H1 (cell line): ENCODE data around the gene PRMT2. TPM values are rescaled to one million over a fixed set of nuclear protein-coding genes. Genes with fewer than 3 reads are reported as not detected.

Experiments
- CTCF ChIA-PET: fragments of 300-600 bp; sonication (Branson Sonifier 250); formaldehyde crosslinking; loops from one replicate; lab custom pipeline; 2021; ENCODE audit not compliant: partially characterized antibody; lab: Charles Lee
- POLR2A ChIA-PET: fragments of 300-600 bp; sonication (Branson Sonifier 250); formaldehyde crosslinking; loops from one replicate; lab custom pipeline; 2021; ENCODE audit warnings: inconsistent platforms; ENCODE audit not compliant: partially characterized antibody; lab: Charles Lee
- DNase-seq, 2 experiments: peaks; one replicate each; pipeline versions ENCODE4 v3.0.0 to v3.0.0-alpha.2; 2010 to 2022; ENCODE audit warnings: low spot score in 2 of 2, low read depth in 1 of 2, mixed read lengths in 1 of 2
- FAIRE-seq: peaks from 2 replicates; lab custom pipeline; 2011; peaks lifted over from hg19 to GRCh38; lab: Jason Lieb, UNC
- H2AFZ ChIP-seq: 2 replicates; pipeline ENCODE4 v1.8.1; 2012; ENCODE audit warnings: low read length, inconsistent platforms
- H2AK5ac ChIP-seq: 2 replicates; pipeline ENCODE4 v1.6.1; 2013; ENCODE audit warnings: low read depth, low read length
- H2BK120ac ChIP-seq: replicated peaks from 2 replicates; pipeline ENCODE3; 2013; ENCODE audit warnings: low read depth, low read length, inconsistent platforms
- H2BK12ac ChIP-seq: 2 replicates; pipeline ENCODE4 v1.6.1; 2013; ENCODE audit warnings: low read depth, low read length
- H2BK15ac ChIP-seq: 2 replicates; pipeline ENCODE4 v1.6.1; 2013; ENCODE audit warnings: low read length
- H2BK20ac ChIP-seq: 2 replicates; pipeline ENCODE4 v1.6.1; 2013; ENCODE audit warnings: low read length
- H2BK5ac ChIP-seq: 2 replicates; pipeline ENCODE4 v1.6.1; 2013; ENCODE audit warnings: low read depth, low read length
- H3K14ac ChIP-seq: 2 replicates; pipeline ENCODE4 v1.6.1; 2013; ENCODE audit warnings: inconsistent platforms; ENCODE audit not compliant: insufficient read length
- H3K18ac ChIP-seq: 2 replicates; pipeline ENCODE4 v1.6.1; 2013; ENCODE audit warnings: low read length; ENCODE audit errors: extremely low read depth
- H3K23ac ChIP-seq: 2 replicates; pipeline ENCODE4 v1.6.1; 2013; ENCODE audit warnings: inconsistent platforms; ENCODE audit not compliant: insufficient read length
- H3K23me2 ChIP-seq: 2 replicates; pipeline ENCODE4 v1.6.1; 2013; ENCODE audit warnings: low read depth, low read length
- H3K27ac ChIP-seq: 2 replicates; pipeline ENCODE4 v1.6.1; 2011; ENCODE audit warnings: low read depth, low read length, inconsistent platforms
- H3K27me3 ChIP-seq, 4 experiments: replicated peaks in 1 of 4; 1 replicate in 1 of 4; 2 replicates in 3 of 4; pipeline versions ENCODE4 v1.6.1 to v1.8.1; 2011 to 2013; ENCODE audit warnings: low read length in 3 of 4, mild to moderate bottlenecking in 3 of 4, inconsistent platforms in 2 of 4, mixed read lengths in 2 of 4, moderate library complexity in 1 of 4; ENCODE audit not compliant: control insufficient read depth in 3 of 4, insufficient read depth in 3 of 4; ENCODE audit errors: extremely low read depth in 1 of 4
- H3K36me3 ChIP-seq, 4 experiments: 2 replicates each; pipeline versions ENCODE4 v1.6.1 to v1.8.1; 2011 to 2013; ENCODE audit warnings: mild to moderate bottlenecking in 4 of 4, low read length in 3 of 4, moderate library complexity in 2 of 4, control low read depth in 1 of 4, inconsistent platforms in 1 of 4; ENCODE audit not compliant: insufficient read depth in 4 of 4, control insufficient read depth in 2 of 4
- H3K4ac ChIP-seq: replicated peaks from 2 replicates; pipeline ENCODE3; 2013; ENCODE audit warnings: low read length, low read depth, mixed read lengths, inconsistent platforms; ENCODE audit not compliant: insufficient read length
- H3K4me1 ChIP-seq, 4 experiments: replicated peaks in 1 of 4; 1 replicate in 1 of 4; 2 replicates in 3 of 4; pipeline versions ENCODE4 v1.6.1 to v1.8.1; 2011 to 2013; ENCODE audit warnings: low read length in 3 of 4, inconsistent platforms in 2 of 4, mixed read lengths in 1 of 4; ENCODE audit not compliant: insufficient read depth in 4 of 4, control insufficient read depth in 3 of 4
- H3K4me2 ChIP-seq, 2 experiments: 2 replicates each; pipeline versions ENCODE4 v1.6.1 to v1.8.1; 2011 to 2013; ENCODE audit warnings: low read depth in 2 of 2, low read length in 2 of 2, control low read depth in 1 of 2, inconsistent platforms in 1 of 2, mild to moderate bottlenecking in 1 of 2; ENCODE audit not compliant: insufficient read depth in 1 of 2
- H3K4me3 ChIP-seq, 4 experiments: fragments of 200-600, 300-600 bp in 1 of 4; sonication (generic), shearing (Covaris generic), sonication (Bioruptor Twin) in 1 of 4; 2 replicates each; pipeline versions ENCODE4 v1.5.1 to v1.8.1; 2011 to 2016; ENCODE audit warnings: low read length in 4 of 4, low read depth in 3 of 4, control low read depth in 2 of 4, inconsistent platforms in 2 of 4, mild to moderate bottlenecking in 2 of 4, mixed read lengths in 1 of 4, moderate library complexity in 1 of 4; ENCODE audit not compliant: insufficient read depth in 2 of 4; ENCODE audit errors: extremely low read depth in 1 of 4
- H3K56ac ChIP-seq: replicated peaks from 2 replicates; pipeline ENCODE3; 2013; ENCODE audit warnings: low read depth, mild to moderate bottlenecking, mixed read lengths, low read length, inconsistent platforms; ENCODE audit not compliant: insufficient read length
- H3K79me1 ChIP-seq: 2 replicates; pipeline ENCODE4 v1.6.1; 2013; ENCODE audit warnings: low read depth, low read length, control low read depth
- H3K79me2 ChIP-seq, 2 experiments: 2 replicates each; pipeline versions ENCODE4 v1.6.1 to v1.8.1; 2012 to 2013; ENCODE audit warnings: low read length in 2 of 2, mild to moderate bottlenecking in 2 of 2, inconsistent platforms in 1 of 2; ENCODE audit not compliant: insufficient read depth in 2 of 2, control insufficient read depth in 1 of 2
- H3K9ac ChIP-seq, 4 experiments: replicated peaks in 1 of 4; 1 replicate in 1 of 4; 2 replicates in 3 of 4; pipeline versions ENCODE4 v1.6.1 to v1.8.1; 2011 to 2013; ENCODE audit warnings: low read depth in 3 of 4, low read length in 3 of 4, control low read depth in 2 of 4, mild to moderate bottlenecking in 2 of 4, moderate library complexity in 2 of 4, inconsistent platforms in 1 of 4; ENCODE audit errors: extremely low read depth in 1 of 4
- H3K9me3 ChIP-seq, 2 experiments: 2 replicates each; pipeline versions ENCODE4 v1.6.1 to v1.8.1; 2012 to 2013; ENCODE audit warnings: mild to moderate bottlenecking in 2 of 2, moderate library complexity in 2 of 2, control low read depth in 1 of 2, inconsistent platforms in 1 of 2, low read depth in 1 of 2, low read length in 1 of 2, mixed read lengths in 1 of 2; ENCODE audit not compliant: insufficient read depth in 2 of 2
- H4K20me1 ChIP-seq, 2 experiments: replicated peaks in 1 of 2; 2 replicates each; pipeline versions ENCODE3 to v1.8.1; 2011 to 2013; ENCODE audit warnings: inconsistent platforms in 2 of 2, low read length in 2 of 2, mild to moderate bottlenecking in 1 of 2; ENCODE audit not compliant: insufficient read depth in 2 of 2, control insufficient read depth in 1 of 2
- H4K5ac ChIP-seq: 2 replicates; pipeline ENCODE4 v1.6.1; 2013; ENCODE audit warnings: low read length, low read depth, mixed read lengths, inconsistent platforms; ENCODE audit not compliant: insufficient read length
- H4K8ac ChIP-seq: 2 replicates; pipeline ENCODE4 v1.8.0; 2013; ENCODE audit warnings: mild to moderate bottlenecking, moderate library complexity, low read length, inconsistent platforms; ENCODE audit not compliant: insufficient read depth; ENCODE audit errors: extremely low read depth
- H4K91ac ChIP-seq: replicated peaks from 2 replicates; pipeline ENCODE3; 2013; ENCODE audit warnings: low read length, mixed read lengths, inconsistent platforms; ENCODE audit not compliant: insufficient read length
- CTCF ChIP-seq, 3 experiments: IDR thresholded peaks; 1 replicate in 2 of 3; 2 replicates in 1 of 3; pipeline versions ENCODE4 v1.5.1 to v1.6.1; 2011; ENCODE audit warnings: low read length in 3 of 3, mild to moderate bottlenecking in 3 of 3, inconsistent platforms in 2 of 3, low read depth in 1 of 3, moderate library complexity in 1 of 3; ENCODE audit not compliant: insufficient read depth in 1 of 3; ENCODE audit errors: control extremely low read depth in 1 of 3
- FOSL1 ChIP-seq: IDR thresholded peaks from 2 replicates; pipeline ENCODE4 v1.6.1; 2011; ENCODE audit warnings: mild to moderate bottlenecking, low read depth, low read length, moderate library complexity; ENCODE audit not compliant: insufficient read depth
- GTF2F1 ChIP-seq: IDR thresholded peaks from 2 replicates; pipeline ENCODE4 v1.6.1; 2012; ENCODE audit warnings: low read depth, low read length, improper control_type of control experiment, borderline replicate concordance
- JUND ChIP-seq: IDR thresholded peaks from 2 replicates; pipeline ENCODE4 v1.6.1; 2011; ENCODE audit warnings: mild to moderate bottlenecking, improper control_type of control experiment, low read length
- POU5F1 ChIP-seq: IDR thresholded peaks from 2 replicates; pipeline ENCODE4 v1.6.1; 2011; ENCODE audit warnings: low read depth, mild to moderate bottlenecking, low read length, moderate library complexity
- RFX5 ChIP-seq: IDR thresholded peaks from 2 replicates; pipeline ENCODE4 v1.6.1; 2011; ENCODE audit warnings: low read depth, low read length, improper control_type of control experiment, borderline replicate concordance
- SIRT6 ChIP-seq: IDR thresholded peaks from one replicate; pipeline ENCODE4 v1.7.1; 2012; ENCODE audit warnings: low read length, inconsistent platforms
- TAF7 ChIP-seq: optimal IDR thresholded peaks from 2 replicates; pipeline ENCODE3; 2011; ENCODE audit warnings: low read depth, mild to moderate bottlenecking, inconsistent platforms, low read length, moderate library complexity, borderline replicate concordance
- WGBS, 2 experiments: shearing (Covaris generic) in 1 of 2; methylation state at CpG; one replicate each; pipeline versions ENCODE4 v1.1.6 to v1.1.7; 2013 to 2015; ENCODE audit warnings: low lambda C conversion rate in 2 of 2, mixed read lengths in 2 of 2, inconsistent platforms in 1 of 2, low coverage in 1 of 2, missing lambda C conversion rate in 1 of 2; ENCODE audit not compliant: insufficient replicate concordance in 2 of 2, insufficient coverage in 1 of 2, insufficient read length in 1 of 2; ENCODE audit errors: extremely low coverage in 1 of 2, missing lambda C conversion rate in 1 of 2; 5-methylcytosine and 5-hydroxymethylcytosine counted together
- polyA plus RNA-seq, 7 experiments: library from polyadenylated mRNA; depleted of rRNA in 3 of 7; stranded (reverse) in 5 of 7; unstranded in 2 of 7; fragments of >200 nt in 5 of 7; fragments of 200-250 nt in 2 of 7; gene quantifications; 1 replicate in 5 of 7; 2 replicates in 1 of 7; 4 replicates in 1 of 7; pipeline versions ENCODE4 v1.2.1 to v1.2.3, GENCODE V29; 2011 to 2013; ENCODE audit warnings: missing spikeins in 2 of 7, mixed read lengths in 2 of 7
- total RNA-seq: library from RNA; stranded (reverse); fragmentation: NEBNext Ultra II Directional; extraction: Animal tissue kit (Norgen Biotek cat#: 25700); gene quantifications from 2 replicates; pipeline ENCODE4 v1.2.1, GENCODE V29; 2021

PRMT2 gene
- total and polyA plus RNA-seq, 2 of the 8 experiments (the other 6 are each of a cell fraction or from before 2014, with no cell fraction given): 45.8 to 59.2 TPM

GRCh38 chr21:46606427-46606813 is 29.1 kb upstream of the PRMT2 start:
- H2BK12ac ChIP-seq: 0 out of 2 replicates have a peak overlapping the region, but pooled peaks have one; percentile 18
- H3K56ac ChIP-seq: no peak overlapping the region
- peaks cover 3 to 11% (median 4%) of the 10 kb centered on the region in 4 experiments; a peak in 4 of 7 replicates for H3K4me1 ChIP-seq
- no peaks in the 10 kb centered on the region for H3K23me2 ChIP-seq
- H2BK15ac ChIP-seq: 0 out of 2 replicates have a peak overlapping the region, but pooled peaks have one; percentile 36
- no peak overlapping the region for H3K27ac ChIP-seq
- no peak overlapping the region for H4K8ac ChIP-seq
- no peak overlapping the region for H2BK120ac ChIP-seq
- no peak overlapping the region for H3K23ac ChIP-seq
- H3K18ac ChIP-seq: no peak overlapping the region
- no peak overlapping the region for H3K14ac ChIP-seq
- no peak overlapping the region for H2AK5ac ChIP-seq
- H3K79me1 ChIP-seq: no peaks in the 10 kb centered on the region
- no peak overlapping the region for H2BK20ac ChIP-seq
- no peak overlapping the region for H2BK5ac ChIP-seq
- H3K79me2 ChIP-seq: no peaks in the 10 kb centered on the region
- FAIRE-seq (no peak), DNase-seq (no peak)
- H3K4me3 ChIP-seq: no peak overlapping the region
- no peaks in the 10 kb centered on the region for H4K20me1 ChIP-seq
- TF ChIP-seq CTCF (IDR thresholded peaks at IDR 0.05; ENCODE audit: control extremely low read depth in 1 of 3, insufficient read depth in 1 of 3, low read depth in 1 of 3, low read length in 3 of 3) (no peak), SIRT6 (no peak), RFX5 (no peak), TAF7 (no peak), JUND (no peak), GTF2F1 (no peak), POU5F1 (no peak), FOSL1 (no peak)
- peak overlapping the region; percentile 44 for H4K91ac ChIP-seq
- no peak overlapping the region for H3K4ac ChIP-seq
- ChIA-PET POLR2A (no interaction called here), CTCF (no interaction called here)
- peaks cover 6 to 8% of the 10 kb centered on the region in 2 experiments; a peak in 2 of 4 replicates for H3K9me3 ChIP-seq
- no peak overlapping the region for H4K5ac ChIP-seq
- 90% methylated on average over 7 of the region's 7 CpGs; no CpG with 5 or more reads in 1 of the 2 experiments for WGBS, 2 experiments
- no peaks in the 10 kb centered on the region for H3K36me3 ChIP-seq
- no peaks in the 10 kb centered on the region for H3K27me3 ChIP-seq
- H3K4me2 ChIP-seq: no peak overlapping the region
- no peak overlapping the region for H3K9ac ChIP-seq
- H2AFZ ChIP-seq: no peak overlapping the region
